SK-N-MC (cell line): ENCODE results near the gene TRPM1.

ENCODE experiments used
- DNase-seq: peaks from one replicate; pipeline ENCODE4 v3.0.0-alpha.2; 2011; ENCODE audit warnings: low read depth, low spot score
- H3K27ac ChIP-seq: fragments of 200-600 bp; sonication (generic); 2 replicates; pipeline ENCODE4 v1.5.1; 2016; ENCODE audit warnings: mixed run types
- H3K36me3 ChIP-seq: fragments of 200-600 bp; sonication (generic); 2 replicates; pipeline ENCODE4 v1.6.1; 2017; ENCODE audit warnings: antibody characterized with exemption, low read length, mixed read lengths; ENCODE audit not compliant: insufficient read depth
- H3K4me3 ChIP-seq: fragments of 200-600 bp; sonication (generic); 2 replicates; pipeline ENCODE4 v1.5.1; 2016
- H3K9ac ChIP-seq: fragments of 200-600 bp; sonication (generic); 2 replicates; pipeline ENCODE4 v1.8.0; 2017; ENCODE audit warnings: mixed run types, mixed read lengths; ENCODE audit not compliant: insufficient read length
- H3K9me3 ChIP-seq: fragments of 200-600 bp; sonication (generic); 2 replicates; pipeline ENCODE4 v1.6.1; 2017; ENCODE audit warnings: low read depth, mild to moderate bottlenecking, antibody characterized with exemption, low read length, moderate library complexity, mixed read lengths
- EZH2 ChIP-seq: fragments of 200-600 bp; sonication (generic); IDR thresholded peaks from one replicate; pipeline ENCODE4 v1.6.1; 2017; ENCODE audit warnings: antibody characterized with exemption
- FOXP2 ChIP-seq: optimal IDR thresholded peaks from 2 replicates; pipeline ENCODE3; 2011; ENCODE audit warnings: mild to moderate bottlenecking, moderate library complexity; ENCODE audit not compliant: insufficient read depth; ENCODE audit errors: extremely low read length, control extremely low read depth
- POLR2AphosphoS5 ChIP-seq: IDR thresholded peaks from 2 replicates; pipeline ENCODE4 v1.6.1; 2012; ENCODE audit warnings: mild to moderate bottlenecking, low read depth, low read length, borderline replicate concordance

The TRPM1 gene

GRCh38 chr15:31082771-31083369, 18.7 kb downstream of the TRPM1 start:
- no peak overlapping the region for H3K4me3 ChIP-seq
- H3K9ac ChIP-seq = no peak overlapping the region
- H3K27ac ChIP-seq = no peak overlapping the region
- no peaks in the 10 kb centered on the region for H3K9me3 ChIP-seq
- DNase-seq = no peak
- TF ChIP-seq POLR2AphosphoS5 = no peak
- no peak for TF ChIP-seq EZH2
- TF ChIP-seq FOXP2 = no peak
- H3K36me3 ChIP-seq = no peaks in the 10 kb centered on the region

GRCh38 chr15:31081588-31082250, 19.8 kb downstream of the TRPM1 start:
- Histone ChIP-seq H3K36me3 (no peaks in the 10 kb centered on the region), H3K9ac (no peak overlapping the region), H3K4me3 (no peak overlapping the region), H3K27ac (no peak overlapping the region), H3K9me3 (no peaks in the 10 kb centered on the region)
- DNase-seq = no peak
- TF ChIP-seq FOXP2 (no peak), POLR2AphosphoS5 (no peak), EZH2 (no peak)

DNA sequence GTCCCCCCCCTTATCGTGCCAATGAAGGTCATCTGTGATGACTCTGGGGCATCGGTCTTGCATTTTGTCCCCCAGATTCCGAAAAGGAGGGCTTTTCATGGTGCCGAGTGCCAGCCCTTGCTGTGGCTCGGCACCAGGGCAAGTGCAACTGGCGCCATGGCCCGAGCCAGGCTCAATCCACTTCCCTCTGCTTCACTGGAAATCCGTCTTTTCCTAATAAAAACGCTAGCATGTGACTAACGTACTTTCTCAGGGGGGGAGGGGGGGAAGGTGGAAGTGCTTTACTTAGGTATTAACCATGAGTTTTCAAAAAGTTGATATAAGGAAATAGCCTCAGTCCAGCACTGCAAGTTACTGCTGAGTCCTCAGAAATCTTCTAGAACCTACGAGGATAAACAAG, 20.5 kb downstream of the TRPM1 start:
- no peak overlapping the region for H3K9ac ChIP-seq
- TF ChIP-seq FOXP2 (no peak), POLR2AphosphoS5 (no peak), EZH2 (no peak)
- H3K27ac ChIP-seq = no peak overlapping the region
- H3K4me3 ChIP-seq = peak overlapping the region; percentile 71
- no peak for DNase-seq
- no peaks in the 10 kb centered on the region for H3K36me3 ChIP-seq
- no peaks in the 10 kb centered on the region for H3K9me3 ChIP-seq

DNA sequence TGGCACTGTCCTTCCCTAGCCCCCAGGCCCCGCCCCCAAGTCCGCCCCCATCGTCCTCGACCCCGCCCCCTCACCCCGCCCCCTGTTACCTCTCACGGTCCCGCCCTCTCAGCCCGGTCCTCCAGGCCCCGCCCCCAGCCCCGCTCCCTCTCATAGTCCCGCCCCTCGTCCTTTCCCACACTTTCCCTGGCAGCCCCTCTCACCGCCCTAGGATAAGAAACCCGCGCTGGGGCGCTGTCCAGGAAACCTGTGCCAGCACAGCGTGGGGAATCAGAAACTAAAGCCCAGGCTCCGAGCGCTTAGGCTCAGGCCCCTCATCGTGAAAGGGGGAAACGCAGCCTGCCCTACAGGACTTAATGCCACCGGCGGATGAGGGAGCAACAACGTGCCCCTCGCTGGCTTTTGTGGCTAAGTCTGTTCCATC, 20.9 kb downstream of the TRPM1 start:
- TF ChIP-seq FOXP2 (no peak), EZH2 (no peak), POLR2AphosphoS5 (no peak)
- Histone ChIP-seq H3K9me3 (no peaks in the 10 kb centered on the region), H3K4me3 (peak overlapping the region; percentile 71), H3K36me3 (no peaks in the 10 kb centered on the region), H3K9ac (no peak overlapping the region), H3K27ac (no peak overlapping the region)
- no peak for DNase-seq

DNA sequence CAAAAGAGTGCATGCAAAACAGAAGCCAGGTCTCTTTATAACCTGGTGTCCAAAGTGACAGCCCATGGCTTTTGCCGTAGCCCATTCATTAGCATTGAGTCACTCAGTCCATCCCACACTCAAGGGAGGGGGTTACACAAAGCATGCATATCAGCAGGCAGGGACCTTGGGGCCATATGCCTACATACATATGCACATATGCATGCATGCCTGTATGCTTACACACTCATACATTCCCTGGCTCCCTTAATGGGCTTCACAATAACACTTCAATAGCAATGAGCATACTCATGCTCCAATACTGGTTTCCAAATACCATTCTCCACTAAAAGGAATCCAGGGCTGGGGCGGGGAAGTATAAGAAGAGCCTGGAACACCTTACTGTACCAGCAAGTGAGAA, 22.0 kb downstream of the TRPM1 start:
- H3K27ac ChIP-seq = no peak overlapping the region
- H3K36me3 ChIP-seq = no peaks in the 10 kb centered on the region
- H3K9ac ChIP-seq = no peak overlapping the region
- no peak for DNase-seq
- H3K9me3 ChIP-seq = no peaks in the 10 kb centered on the region
- TF ChIP-seq POLR2AphosphoS5 (no peak), EZH2 (no peak), FOXP2 (no peak)
- no peak overlapping the region for H3K4me3 ChIP-seq

GRCh38 chr15:31078471-31078870, 23.1 kb downstream of the TRPM1 start:
- no peaks in the 10 kb centered on the region for H3K9me3 ChIP-seq
- DNase-seq = no peak
- no peaks in the 10 kb centered on the region for H3K36me3 ChIP-seq
- no peak overlapping the region for H3K4me3 ChIP-seq
- H3K9ac ChIP-seq = no peak overlapping the region
- H3K27ac ChIP-seq = no peak overlapping the region
- TF ChIP-seq POLR2AphosphoS5 (no peak), EZH2 (no peak), FOXP2 (no peak)

- Histone ChIP-seq H3K9ac (no peak overlapping the region), H3K27ac (no peak overlapping the region), H3K4me3 (no peak overlapping the region), H3K9me3 (no peaks in the 10 kb centered on the region), H3K36me3 (no peaks in the 10 kb centered on the region)
- DNase-seq = no peak
- TF ChIP-seq EZH2 (no peak), POLR2AphosphoS5 (no peak), FOXP2 (no peak)
Observed at GRCh38 chr15:31077941-31078340, 23.6 kb downstream of the TRPM1 start.

- no peak for TF ChIP-seq EZH2
- TF ChIP-seq FOXP2 = no peak
- no peak for TF ChIP-seq POLR2AphosphoS5
- Histone ChIP-seq H3K4me3 (no peak overlapping the region), H3K27ac (no peak overlapping the region), H3K9ac (no peak overlapping the region), H3K9me3 (no peaks in the 10 kb centered on the region), H3K36me3 (no peaks in the 10 kb centered on the region)
- DNase-seq = no peak
Observed at GRCh38 chr15:31077181-31077580, 24.3 kb downstream of the TRPM1 start.

DNA sequence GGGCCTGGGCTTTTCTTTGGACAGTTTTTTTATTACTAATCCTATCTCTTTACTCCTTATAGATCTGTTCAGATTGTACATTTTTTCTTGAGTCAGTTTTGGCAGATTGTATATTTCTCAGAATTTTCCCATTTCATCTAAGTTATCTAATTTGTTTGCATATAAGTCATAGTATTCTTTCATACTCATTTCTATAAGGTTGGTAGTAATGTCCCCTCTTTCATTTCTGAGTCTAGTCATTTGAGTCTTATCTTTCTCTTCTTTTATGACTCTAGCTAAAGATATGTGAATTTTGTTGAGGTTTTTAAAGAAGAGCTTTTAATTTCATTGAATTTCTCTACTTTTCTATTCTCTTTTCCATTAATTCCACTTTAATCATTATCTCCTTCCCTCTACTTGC, 27.2 kb downstream of the TRPM1 start:
- no peak for TF ChIP-seq EZH2
- TF ChIP-seq FOXP2 = no peak
- no peak for TF ChIP-seq POLR2AphosphoS5
- no peak overlapping the region for H3K27ac ChIP-seq
- H3K36me3 ChIP-seq = no peaks in the 10 kb centered on the region
- H3K9ac ChIP-seq = no peak overlapping the region
- H3K4me3 ChIP-seq = no peak overlapping the region
- no peaks in the 10 kb centered on the region for H3K9me3 ChIP-seq
- DNase-seq = no peak
